NB4 (cell line): ENCODE data around the gene CEP43.

ENCODE experiments used
- CTCF ChIP-seq: IDR thresholded peaks from one replicate; pipeline ENCODE4 v1.5.1; 2012; ENCODE audit warnings: low read depth, low read length
- MAX ChIP-seq: IDR thresholded peaks from 2 replicates; pipeline ENCODE4 v1.6.1; 2011; ENCODE audit warnings: low read depth, low read length
- POLR2A ChIP-seq: IDR thresholded peaks from 2 replicates; pipeline ENCODE4 v1.6.1; 2011; ENCODE audit warnings: mild to moderate bottlenecking; ENCODE audit not compliant: insufficient read length; ENCODE audit errors: extremely low read depth

GRCh38 chr6:166959911-166960608 lies 39.1 kb upstream of the CEP43 start:
- TF ChIP-seq CTCF (no peak), MAX (no peak), POLR2A (no peak)
